ENCODE data around the gene LTBP1.
"Not testable (repeated sequence)": the region's sequence is repeated elsewhere in the genome, so short reads cannot be mapped to it uniquely, and the experiment has no call there.

GRCh38 chr2:33389695-33390094 is 442.9 kb downstream of the LTBP1 start:
- TF ChIP-seq, protein P1, sequence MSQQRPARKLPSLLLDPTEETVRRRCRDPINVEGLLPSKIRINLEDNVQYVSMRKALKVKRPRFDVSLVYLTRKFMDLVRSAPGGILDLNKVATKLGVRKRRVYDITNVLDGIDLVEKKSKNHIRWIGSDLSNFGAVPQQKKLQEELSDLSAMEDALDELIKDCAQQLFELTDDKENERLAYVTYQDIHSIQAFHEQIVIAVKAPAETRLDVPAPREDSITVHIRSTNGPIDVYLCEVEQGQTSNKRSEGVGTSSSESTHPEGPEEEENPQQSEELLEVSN (IDR thresholded peaks at IDR 0.05; ENCODE audit: borderline replicate concordance, low read depth), result not testable (repeated sequence)
- TF ChIP-seq, protein P2, sequence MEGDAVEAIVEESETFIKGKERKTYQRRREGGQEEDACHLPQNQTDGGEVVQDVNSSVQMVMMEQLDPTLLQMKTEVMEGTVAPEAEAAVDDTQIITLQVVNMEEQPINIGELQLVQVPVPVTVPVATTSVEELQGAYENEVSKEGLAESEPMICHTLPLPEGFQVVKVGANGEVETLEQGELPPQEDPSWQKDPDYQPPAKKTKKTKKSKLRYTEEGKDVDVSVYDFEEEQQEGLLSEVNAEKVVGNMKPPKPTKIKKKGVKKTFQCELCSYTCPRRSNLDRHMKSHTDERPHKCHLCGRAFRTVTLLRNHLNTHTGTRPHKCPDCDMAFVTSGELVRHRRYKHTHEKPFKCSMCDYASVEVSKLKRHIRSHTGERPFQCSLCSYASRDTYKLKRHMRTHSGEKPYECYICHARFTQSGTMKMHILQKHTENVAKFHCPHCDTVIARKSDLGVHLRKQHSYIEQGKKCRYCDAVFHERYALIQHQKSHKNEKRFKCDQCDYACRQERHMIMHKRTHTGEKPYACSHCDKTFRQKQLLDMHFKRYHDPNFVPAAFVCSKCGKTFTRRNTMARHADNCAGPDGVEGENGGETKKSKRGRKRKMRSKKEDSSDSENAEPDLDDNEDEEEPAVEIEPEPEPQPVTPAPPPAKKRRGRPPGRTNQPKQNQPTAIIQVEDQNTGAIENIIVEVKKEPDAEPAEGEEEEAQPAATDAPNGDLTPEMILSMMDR (IDR thresholded peaks at IDR 0.05), result not testable (repeated sequence)
